ENCODE data around the gene TIMMDC1. TPM values are rescaled to one million over a fixed set of nuclear protein-coding genes. Genes with fewer than 3 reads are reported as not detected.

TIMMDC1 gene
- total RNA-seq, 4 donors from 2014 or later, result 40.4 to 41.9 (median 40.5) TPM

DNA sequence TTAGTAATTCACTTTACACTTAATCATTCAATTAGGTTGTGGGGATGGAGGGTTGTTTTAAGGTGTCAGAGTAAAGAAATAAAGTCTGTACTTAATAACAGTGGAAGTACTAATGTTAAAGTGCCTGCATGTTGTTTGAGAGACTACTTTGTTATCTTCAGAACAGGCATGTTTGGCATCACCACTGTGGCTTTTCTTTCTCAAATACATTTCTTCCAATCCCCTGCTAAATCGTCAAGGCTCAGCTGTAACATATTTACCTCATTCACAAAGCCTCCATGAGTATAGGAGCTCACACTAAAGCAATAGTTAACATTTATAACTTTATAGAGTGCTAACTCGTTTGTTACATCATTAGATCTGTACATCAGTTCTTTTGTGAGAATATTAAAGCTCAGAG lies 2.6 kb downstream of the TIMMDC1 start:
- TF ChIP-seq, protein P1, sequence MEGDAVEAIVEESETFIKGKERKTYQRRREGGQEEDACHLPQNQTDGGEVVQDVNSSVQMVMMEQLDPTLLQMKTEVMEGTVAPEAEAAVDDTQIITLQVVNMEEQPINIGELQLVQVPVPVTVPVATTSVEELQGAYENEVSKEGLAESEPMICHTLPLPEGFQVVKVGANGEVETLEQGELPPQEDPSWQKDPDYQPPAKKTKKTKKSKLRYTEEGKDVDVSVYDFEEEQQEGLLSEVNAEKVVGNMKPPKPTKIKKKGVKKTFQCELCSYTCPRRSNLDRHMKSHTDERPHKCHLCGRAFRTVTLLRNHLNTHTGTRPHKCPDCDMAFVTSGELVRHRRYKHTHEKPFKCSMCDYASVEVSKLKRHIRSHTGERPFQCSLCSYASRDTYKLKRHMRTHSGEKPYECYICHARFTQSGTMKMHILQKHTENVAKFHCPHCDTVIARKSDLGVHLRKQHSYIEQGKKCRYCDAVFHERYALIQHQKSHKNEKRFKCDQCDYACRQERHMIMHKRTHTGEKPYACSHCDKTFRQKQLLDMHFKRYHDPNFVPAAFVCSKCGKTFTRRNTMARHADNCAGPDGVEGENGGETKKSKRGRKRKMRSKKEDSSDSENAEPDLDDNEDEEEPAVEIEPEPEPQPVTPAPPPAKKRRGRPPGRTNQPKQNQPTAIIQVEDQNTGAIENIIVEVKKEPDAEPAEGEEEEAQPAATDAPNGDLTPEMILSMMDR (IDR thresholded peaks at IDR 0.05), result no peak
- TF ChIP-seq POLR2A (IDR thresholded peaks at IDR 0.05), result no peak
- H3K4me3 ChIP-seq (ENCODE audit: low read depth, poor library complexity, severe bottlenecking), result no peak overlapping the region
- DNase-seq (ENCODE audit: low spot score in 2 of 2), result no peak
- 33 to 41% methylated on average over 2 of the region's 2 CpGs for WGBS, 2 donors
- intact Hi-C loops (cut with DNase I; ENCODE audit: low total_unique reads), result no loop called here

DNA sequence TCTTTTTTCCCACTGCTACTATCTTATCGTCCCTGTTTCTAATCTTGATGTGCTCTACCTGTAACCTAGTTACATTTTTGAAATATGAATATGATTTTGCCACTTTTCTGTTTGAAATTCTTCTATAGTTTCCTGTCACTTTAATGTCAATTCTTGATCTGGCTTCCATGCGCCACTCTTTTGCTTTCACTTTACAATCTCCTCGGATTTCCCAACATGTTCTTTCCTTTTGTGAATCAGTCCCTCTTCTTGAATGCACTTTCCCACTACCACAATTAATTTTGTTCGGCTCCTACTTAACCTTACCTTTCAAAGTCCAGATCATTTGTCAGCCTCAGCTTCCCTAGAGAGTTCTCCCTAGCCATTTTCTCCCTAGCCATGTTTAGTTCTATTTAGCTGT lies 8.3 kb downstream of the TIMMDC1 start:
- no peak overlapping the region for H3K4me3 ChIP-seq (ENCODE audit: low read depth, poor library complexity, severe bottlenecking)
- TF ChIP-seq, protein P1 (IDR thresholded peaks at IDR 0.05), result no peak
- no peak for TF ChIP-seq POLR2A (IDR thresholded peaks at IDR 0.05)
- 78 to 81% methylated on average over 4 of the region's 4 CpGs for WGBS, 2 donors
- no peak for DNase-seq (ENCODE audit: low spot score in 2 of 2)
- intact Hi-C loops (cut with DNase I; ENCODE audit: low total_unique reads), result no loop called here

DNA sequence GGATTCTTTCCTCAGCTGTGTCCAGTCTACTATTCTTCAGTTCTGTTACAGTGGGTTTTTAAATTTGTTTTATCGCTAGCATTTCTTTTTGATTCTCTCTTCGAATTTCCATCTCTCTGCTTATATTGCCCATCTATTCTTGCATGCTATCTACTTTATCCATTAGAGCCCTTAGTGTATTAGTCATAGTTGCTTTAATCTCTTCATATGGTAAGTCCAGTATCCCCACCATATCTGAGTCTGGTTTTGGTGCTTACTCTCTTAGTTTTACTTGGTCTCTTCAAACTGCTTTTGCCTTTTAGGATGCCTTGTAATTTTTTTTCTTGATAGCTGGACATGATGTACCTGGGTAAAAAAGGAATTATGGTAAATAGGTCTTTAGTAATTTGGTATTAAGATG lies 9.1 kb downstream of the TIMMDC1 start:
- 94 to 98% methylated on average over 2 of the region's 2 CpGs for WGBS, 2 donors
- no peak for TF ChIP-seq POLR2A (IDR thresholded peaks at IDR 0.05)
- TF ChIP-seq, protein P1 (IDR thresholded peaks at IDR 0.05), result no peak
- DNase-seq (ENCODE audit: low spot score in 2 of 2), result no peak
- intact Hi-C loops (cut with DNase I; ENCODE audit: low total_unique reads), result no loop called here
- H3K4me3 ChIP-seq (ENCODE audit: low read depth, poor library complexity, severe bottlenecking), result no peak overlapping the region

DNA sequence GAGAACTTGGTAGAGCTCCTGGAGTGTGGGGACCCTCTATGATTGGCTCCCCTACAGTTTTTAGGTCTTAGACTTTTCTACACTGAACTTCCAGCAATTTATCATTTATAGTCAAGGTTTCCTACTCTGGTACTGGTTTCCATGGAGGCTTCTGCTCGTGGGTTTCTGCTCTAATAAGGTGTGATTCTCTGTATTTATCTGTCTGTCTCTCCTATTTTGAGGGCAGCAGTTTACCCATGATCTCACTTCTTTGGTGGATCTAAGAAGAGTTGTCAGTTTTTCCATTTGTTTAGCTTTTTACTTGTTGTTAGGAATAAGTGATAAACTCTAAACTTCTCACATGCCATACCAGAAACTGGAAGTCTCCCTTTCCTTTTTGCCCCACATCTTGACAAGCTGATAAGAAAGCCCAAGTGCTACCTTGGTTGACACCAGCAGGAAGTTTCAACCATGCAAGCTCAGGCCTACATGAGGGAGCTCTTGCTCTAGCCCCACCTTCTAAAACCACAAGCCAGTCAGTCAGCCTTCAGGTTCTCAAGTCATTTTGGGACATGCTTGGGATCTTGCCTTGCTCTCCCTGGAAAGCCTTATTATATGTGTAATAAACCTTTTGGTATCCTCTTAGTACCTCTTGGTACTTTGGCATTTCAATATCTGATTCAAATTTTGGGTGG lies 10.0 kb downstream of the TIMMDC1 start:
- TF ChIP-seq, protein P1 (IDR thresholded peaks at IDR 0.05), result no peak
- TF ChIP-seq POLR2A (IDR thresholded peaks at IDR 0.05), result no peak
- 77 to 78% methylated on average over 1 of the region's 1 CpG for WGBS, 2 donors
- no peak for DNase-seq (ENCODE audit: low spot score in 2 of 2)
- intact Hi-C loops (cut with DNase I; ENCODE audit: low total_unique reads), result no loop called here
- H3K4me3 ChIP-seq (ENCODE audit: low read depth, poor library complexity, severe bottlenecking), result no peak overlapping the region

DNA sequence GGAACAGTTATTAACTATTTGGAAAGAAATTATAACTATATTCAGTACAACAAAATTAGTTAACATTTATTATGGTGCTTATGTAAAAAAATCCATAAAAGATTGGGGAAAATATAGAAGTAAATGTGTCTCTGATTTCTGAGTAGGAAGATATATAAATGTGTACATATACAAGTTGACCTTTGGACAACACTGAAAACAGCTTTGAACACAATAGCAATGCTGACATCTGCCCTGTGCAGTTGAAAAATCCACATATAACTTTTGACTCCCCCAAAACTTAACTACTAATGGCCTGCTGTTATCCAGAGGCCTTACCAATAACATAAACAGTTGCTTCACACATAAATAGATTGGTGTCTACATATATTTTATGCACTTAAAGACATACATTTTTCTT lies 12.3 kb downstream of the TIMMDC1 start:
- TF ChIP-seq POLR2A (IDR thresholded peaks at IDR 0.05), result no peak
- DNase-seq (ENCODE audit: low spot score in 2 of 2), result no peak
- intact Hi-C loops (cut with DNase I; ENCODE audit: low total_unique reads), result no loop called here

DNA sequence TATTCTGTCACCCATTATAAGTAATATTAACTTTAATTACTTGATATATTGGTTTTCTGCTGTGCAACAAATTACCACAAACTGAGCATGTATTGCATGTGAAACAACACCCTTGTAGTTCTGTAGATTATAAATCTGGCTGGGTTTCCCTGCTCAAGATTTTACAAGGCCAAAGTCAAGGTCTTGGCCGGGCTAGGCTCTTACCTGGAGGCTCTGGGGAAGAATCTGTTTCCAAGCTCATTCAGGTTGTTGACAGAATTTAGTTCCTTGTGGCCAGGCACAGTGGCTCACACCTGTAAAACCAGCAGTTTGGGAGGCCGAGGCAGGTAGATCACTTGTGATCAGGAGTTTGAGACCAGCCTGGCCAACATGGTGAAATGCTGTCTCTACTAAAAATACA lies 16.3 kb downstream of the TIMMDC1 start:
- intact Hi-C loops (cut with DNase I; ENCODE audit: low total_unique reads), result no loop called here
- DNase-seq (ENCODE audit: low spot score in 2 of 2), result no peak
- 86 to 95% methylated on average over 2 of the region's 2 CpGs for WGBS, 2 donors
- no peak for TF ChIP-seq POLR2A (IDR thresholded peaks at IDR 0.05)
- TF ChIP-seq, protein P1 (IDR thresholded peaks at IDR 0.05), result no peak
- no peak overlapping the region for H3K4me3 ChIP-seq (ENCODE audit: low read depth, poor library complexity, severe bottlenecking)

More for the DNA sequence above, 12.3 kb downstream of the TIMMDC1 start:
- H3K4me3 ChIP-seq (ENCODE audit: low read depth, poor library complexity, severe bottlenecking), result no peak overlapping the region
